PFSK-1 (cell line): ENCODE data around the gene HPRT1.

ENCODE experiments used
- FOXP2 ChIP-seq: optimal IDR thresholded peaks from 2 replicates; pipeline ENCODE3; 2011; ENCODE audit warnings: borderline replicate concordance, control low read depth, inconsistent platforms; ENCODE audit not compliant: insufficient read depth; ENCODE audit errors: extremely low read length, extremely low read depth
- POLR2AphosphoS5 ChIP-seq: IDR thresholded peaks from 2 replicates; pipeline ENCODE4 v1.6.1; 2012; ENCODE audit warnings: low read depth, mild to moderate bottlenecking, control low read depth, low read length, moderate library complexity
- SIN3A ChIP-seq: IDR thresholded peaks from 2 replicates; pipeline ENCODE4 v1.6.1; 2012; ENCODE audit warnings: mild to moderate bottlenecking, low read length, moderate library complexity, borderline replicate concordance; ENCODE audit not compliant: insufficient read depth
- TAF1 ChIP-seq: IDR thresholded peaks from 2 replicates; pipeline ENCODE4 v1.6.1; 2012; ENCODE audit warnings: low read length, control low read depth, borderline replicate concordance; ENCODE audit not compliant: insufficient read depth
- TF ChIP-seq, protein P1 (sequence below), 2 experiments: IDR thresholded peaks; 2 replicates each; pipeline versions ENCODE4 v1.6.1 to v1.8.0; 2011 to 2012; ENCODE audit warnings: low read depth in 2 of 2, low read length in 2 of 2, control low read depth in 1 of 2, inconsistent platforms in 1 of 2, mild to moderate bottlenecking in 1 of 2, moderate library complexity in 1 of 2; ENCODE audit not compliant: insufficient read depth in 1 of 2

Gene HPRT1

DNA sequence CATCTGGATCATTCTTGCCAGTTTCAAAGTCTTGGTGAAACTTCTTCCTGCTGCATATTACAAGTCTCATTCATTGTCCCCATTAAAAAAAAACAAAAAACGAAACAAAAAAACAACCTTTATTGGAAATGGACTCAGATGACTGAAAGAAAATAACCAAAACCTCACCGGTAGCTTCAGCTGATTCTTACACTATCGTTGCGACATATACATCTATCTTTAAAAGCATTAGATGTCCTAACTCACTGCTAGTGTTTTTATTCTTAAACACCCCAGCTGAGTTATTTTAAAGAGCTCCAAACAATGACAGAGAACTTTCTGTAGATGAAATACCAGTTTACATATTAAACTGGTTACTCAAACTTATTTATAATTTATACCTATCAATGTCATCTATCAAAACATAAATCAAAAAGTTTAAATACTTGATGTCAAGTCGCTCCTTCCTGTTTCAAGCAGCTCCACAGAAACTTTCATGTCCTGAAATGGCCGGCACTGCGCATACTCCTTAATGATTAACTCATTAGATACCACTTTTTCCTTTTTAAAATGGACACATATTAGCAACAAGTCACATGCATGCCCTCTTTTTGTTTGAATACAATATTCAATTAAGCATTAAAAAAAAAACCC is 87.2 kb downstream of the HPRT1 start:
- TF ChIP-seq TAF1 (no peak), POLR2AphosphoS5 (no peak), SIN3A (no peak), FOXP2 (no peak)
- TF ChIP-seq, protein P1, sequence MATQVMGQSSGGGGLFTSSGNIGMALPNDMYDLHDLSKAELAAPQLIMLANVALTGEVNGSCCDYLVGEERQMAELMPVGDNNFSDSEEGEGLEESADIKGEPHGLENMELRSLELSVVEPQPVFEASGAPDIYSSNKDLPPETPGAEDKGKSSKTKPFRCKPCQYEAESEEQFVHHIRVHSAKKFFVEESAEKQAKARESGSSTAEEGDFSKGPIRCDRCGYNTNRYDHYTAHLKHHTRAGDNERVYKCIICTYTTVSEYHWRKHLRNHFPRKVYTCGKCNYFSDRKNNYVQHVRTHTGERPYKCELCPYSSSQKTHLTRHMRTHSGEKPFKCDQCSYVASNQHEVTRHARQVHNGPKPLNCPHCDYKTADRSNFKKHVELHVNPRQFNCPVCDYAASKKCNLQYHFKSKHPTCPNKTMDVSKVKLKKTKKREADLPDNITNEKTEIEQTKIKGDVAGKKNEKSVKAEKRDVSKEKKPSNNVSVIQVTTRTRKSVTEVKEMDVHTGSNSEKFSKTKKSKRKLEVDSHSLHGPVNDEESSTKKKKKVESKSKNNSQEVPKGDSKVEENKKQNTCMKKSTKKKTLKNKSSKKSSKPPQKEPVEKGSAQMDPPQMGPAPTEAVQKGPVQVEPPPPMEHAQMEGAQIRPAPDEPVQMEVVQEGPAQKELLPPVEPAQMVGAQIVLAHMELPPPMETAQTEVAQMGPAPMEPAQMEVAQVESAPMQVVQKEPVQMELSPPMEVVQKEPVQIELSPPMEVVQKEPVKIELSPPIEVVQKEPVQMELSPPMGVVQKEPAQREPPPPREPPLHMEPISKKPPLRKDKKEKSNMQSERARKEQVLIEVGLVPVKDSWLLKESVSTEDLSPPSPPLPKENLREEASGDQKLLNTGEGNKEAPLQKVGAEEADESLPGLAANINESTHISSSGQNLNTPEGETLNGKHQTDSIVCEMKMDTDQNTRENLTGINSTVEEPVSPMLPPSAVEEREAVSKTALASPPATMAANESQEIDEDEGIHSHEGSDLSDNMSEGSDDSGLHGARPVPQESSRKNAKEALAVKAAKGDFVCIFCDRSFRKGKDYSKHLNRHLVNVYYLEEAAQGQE (IDR thresholded peaks at IDR 0.05; ENCODE audit: insufficient read depth in 1 of 2, low read depth in 2 of 2, low read length in 2 of 2): no peak

- TF ChIP-seq FOXP2 (no peak), SIN3A (0 out of 2 replicates have a peak, but pooled peaks have one; percentile 51), POLR2AphosphoS5 (no peak)
These were observed 88.6 kb downstream of the HPRT1 start for GRCh38 chrX:134548257-134549201.
